Stimulated activated CD4-positive, alpha-beta T cell treated with anti-CD3 and anti-CD28 coated beads, TNF-alpha, amount 100 ng/mL, for 24 hours (primary cell): Measurements from ENCODE around the gene RNF214.

Experiments
- DNase-seq, 3 experiments: peaks; one replicate each; pipeline ENCODE4 v3.0.0-alpha.2; 2020; ENCODE audit warnings: low read depth in 3 of 3

Gene RNF214

GRCh38 chr11:117282956-117283355 lies 50.5 kb downstream of the RNF214 start:
- no peak for DNase-seq

GRCh38 chr11:117284053-117284452 lies 51.6 kb downstream of the RNF214 start:
- DNase-seq = no peak

GRCh38 chr11:117286588-117286987 lies 54.1 kb downstream of the RNF214 start:
- DNase-seq = no peak

- no peak for DNase-seq
Observed at GRCh38 chr11:117287668-117288067, 55.2 kb downstream of the RNF214 start.

GRCh38 chr11:117289795-117290194 lies 57.3 kb downstream of the RNF214 start:
- DNase-seq = no peak

GRCh38 chr11:117290809-117291396 lies 58.4 kb downstream of the RNF214 start, which contains the start of gene BACE1-AS:
Gene BACE1-AS, plus strand, starts transcription at chr11:117291346.
- DNase-seq = no peak

- DNase-seq = no peak
Observed at GRCh38 chr11:117292616-117293015, 60.1 kb downstream of the RNF214 start.

GRCh38 chr11:117295438-117296137 lies 63.1 kb downstream of the RNF214 start:
- DNase-seq = no peak

- DNase-seq = no peak
Observed at GRCh38 chr11:117296881-117297280, 64.4 kb downstream of the RNF214 start.

- DNase-seq = no peak
Observed at GRCh38 chr11:117298195-117298594, 65.7 kb downstream of the RNF214 start.

- no peak for DNase-seq
Observed at GRCh38 chr11:117299351-117300282, 67.1 kb downstream of the RNF214 start.

- DNase-seq = no peak
Observed at GRCh38 chr11:117300283-117300663, 67.8 kb downstream of the RNF214 start.

- no peak for DNase-seq
Observed at GRCh38 chr11:117300773-117301172, 68.3 kb downstream of the RNF214 start.

- DNase-seq = no peak
Observed at GRCh38 chr11:117302228-117302627, 69.8 kb downstream of the RNF214 start.

GRCh38 chr11:117303101-117303500 lies 70.6 kb downstream of the RNF214 start:
- DNase-seq = no peak

GRCh38 chr11:117303646-117304315 lies 71.3 kb downstream of the RNF214 start:
- no peak for DNase-seq

GRCh38 chr11:117305145-117305544 lies 72.7 kb downstream of the RNF214 start:
- DNase-seq = no peak

- DNase-seq = no peak
Observed at GRCh38 chr11:117309310-117309709, 76.8 kb downstream of the RNF214 start.

- DNase-seq = no peak
Observed at GRCh38 chr11:117313091-117313490, 80.6 kb downstream of the RNF214 start.

GRCh38 chr11:117313828-117314768 lies 81.6 kb downstream of the RNF214 start:
- no peak for DNase-seq

GRCh38 chr11:117314840-117315239 lies 82.4 kb downstream of the RNF214 start:
- no peak for DNase-seq
